CD4-positive, alpha-beta T cell treated with Interleukin-4 for 1 hour (primary cell): ENCODE results near the gene MIB2.
A peak's percentile ranks its signal among the peaks of the same experiment; 100 is the strongest.
"Not testable (repeated sequence)": the region's sequence is repeated elsewhere in the genome, so short reads cannot be mapped to it uniquely, and the experiment has no call there.

Experiments
- DNase-seq, 2 donors: peaks; one replicate each; pipeline ENCODE4 v3.0.0-alpha.2; 2020 to 2022

Gene MIB2

DNA sequence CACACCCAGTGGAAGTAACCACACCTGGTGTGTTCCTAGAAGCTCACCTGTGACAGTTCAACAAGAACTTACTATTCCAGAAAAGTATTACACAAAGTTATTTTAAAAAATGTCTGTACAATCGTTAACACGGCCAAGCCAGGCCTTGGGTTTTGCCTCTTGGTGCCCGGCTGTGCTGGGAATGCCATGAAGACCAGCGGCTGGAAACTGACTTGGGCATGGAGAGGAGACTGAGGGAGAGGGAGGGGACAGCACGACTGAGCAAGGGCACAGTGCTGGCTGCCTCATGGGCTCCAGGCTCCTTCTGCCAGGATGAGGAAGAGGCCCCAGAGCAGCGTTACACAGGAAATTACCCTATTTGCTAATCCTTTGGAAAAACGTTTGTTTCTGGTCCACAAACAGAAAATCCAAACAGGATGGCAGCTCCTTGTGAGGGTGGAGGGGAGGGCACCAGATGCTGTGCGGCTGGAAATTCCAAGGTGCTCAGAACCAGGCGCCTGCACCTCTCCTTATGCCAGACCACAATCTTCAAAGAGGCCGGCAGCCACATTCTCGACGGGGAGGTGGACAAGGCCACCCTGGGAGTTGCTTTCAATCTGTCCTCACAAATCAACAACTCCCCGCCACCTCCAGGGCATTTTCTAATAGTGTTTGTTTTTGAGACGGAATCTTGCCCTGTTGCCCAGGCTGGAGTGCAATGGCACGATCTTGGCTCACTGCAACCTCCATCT is 47.7 kb downstream of the MIB2 start:
- not testable (repeated sequence) for DNase-seq

DNA sequence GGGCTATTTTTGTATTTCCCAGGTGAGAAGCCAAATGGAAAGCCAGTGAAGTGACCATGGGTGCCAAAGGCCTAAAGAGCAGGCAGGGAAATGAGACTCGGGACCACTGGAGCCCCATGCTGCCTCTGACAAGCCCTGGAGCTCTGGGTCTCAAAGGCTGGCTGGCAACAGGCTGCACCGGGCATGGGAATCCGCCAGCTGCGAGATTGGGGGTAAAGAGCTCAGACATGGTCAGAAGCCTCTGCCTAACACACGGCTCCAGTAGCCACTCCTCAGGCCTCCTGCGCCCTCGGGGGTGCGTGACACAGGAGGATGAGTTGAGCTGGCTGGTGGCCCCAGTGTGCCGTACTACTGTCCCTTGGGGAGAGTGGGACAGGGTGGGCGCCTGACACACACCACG is 49.0 kb downstream of the MIB2 start:
- DNase-seq = not testable (repeated sequence)

- no peak for DNase-seq
Measured at GRCh38 chr1:1664941-1665814, 49.9 kb downstream of the MIB2 start.

GRCh38 chr1:1665815-1666251 is 50.5 kb downstream of the MIB2 start:
- DNase-seq = peak; percentile 23 to 29

GRCh38 chr1:1666526-1666925 is 51.2 kb downstream of the MIB2 start:
- no peak for DNase-seq

GRCh38 chr1:1669468-1670440 is 54.5 kb downstream of the MIB2 start:
- DNase-seq = no peak

DNA sequence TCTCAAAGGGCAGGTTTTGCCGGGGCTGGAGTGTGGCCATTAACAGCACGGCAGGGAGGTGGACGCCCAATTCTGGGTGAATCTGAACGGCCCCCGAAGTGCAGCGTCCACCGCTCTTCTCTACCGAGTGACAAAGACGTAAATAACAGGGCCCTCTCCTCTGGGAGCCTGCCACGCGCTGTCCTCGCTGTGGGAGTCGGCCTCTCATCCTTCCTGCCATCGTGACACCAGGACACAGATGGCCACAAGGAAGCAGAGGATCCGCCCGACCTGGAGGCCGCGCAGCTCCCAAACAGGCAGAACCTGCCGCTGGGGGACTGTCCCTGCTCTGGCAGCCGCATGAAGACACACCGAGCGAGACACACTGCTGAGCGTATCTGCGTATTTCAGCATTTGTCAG is 55.6 kb downstream of the MIB2 start:
- no peak for DNase-seq

DNA sequence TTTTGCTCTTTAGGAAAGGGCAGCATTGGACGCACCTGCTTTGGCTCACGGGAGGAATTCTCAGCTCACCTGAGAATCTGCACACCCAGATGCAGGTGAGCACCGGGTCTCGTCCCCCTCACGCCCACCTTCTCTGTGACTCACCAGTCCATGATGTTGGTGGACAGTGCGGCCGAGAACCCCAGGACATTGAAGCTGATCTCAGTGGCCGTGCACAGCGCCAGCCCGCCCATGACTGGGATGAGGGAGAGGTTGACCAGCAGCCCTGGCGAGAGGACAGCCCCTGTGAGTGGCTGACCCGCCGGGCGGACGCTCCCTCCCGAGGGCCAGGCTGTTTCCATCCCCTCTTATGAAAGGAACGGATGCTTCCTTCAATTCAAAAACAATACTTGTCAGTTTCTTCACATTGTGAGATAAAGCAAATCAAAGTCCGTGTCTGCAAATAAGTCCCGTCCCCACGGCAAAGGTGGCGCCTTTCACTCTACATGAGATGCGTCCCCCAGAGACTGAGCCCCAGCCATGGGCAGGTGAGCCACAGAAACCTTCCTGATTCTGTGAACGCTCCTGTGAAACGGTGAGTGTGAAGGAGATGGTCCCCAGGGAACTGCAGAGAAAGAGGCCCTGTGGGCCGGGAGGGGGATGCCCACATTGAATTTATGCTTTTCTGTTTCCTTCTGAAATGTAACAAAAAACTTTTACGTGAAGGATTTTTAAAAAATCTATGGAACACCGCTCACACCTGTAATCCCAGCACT is 56.2 kb downstream of the MIB2 start:
- DNase-seq = no peak

DNA sequence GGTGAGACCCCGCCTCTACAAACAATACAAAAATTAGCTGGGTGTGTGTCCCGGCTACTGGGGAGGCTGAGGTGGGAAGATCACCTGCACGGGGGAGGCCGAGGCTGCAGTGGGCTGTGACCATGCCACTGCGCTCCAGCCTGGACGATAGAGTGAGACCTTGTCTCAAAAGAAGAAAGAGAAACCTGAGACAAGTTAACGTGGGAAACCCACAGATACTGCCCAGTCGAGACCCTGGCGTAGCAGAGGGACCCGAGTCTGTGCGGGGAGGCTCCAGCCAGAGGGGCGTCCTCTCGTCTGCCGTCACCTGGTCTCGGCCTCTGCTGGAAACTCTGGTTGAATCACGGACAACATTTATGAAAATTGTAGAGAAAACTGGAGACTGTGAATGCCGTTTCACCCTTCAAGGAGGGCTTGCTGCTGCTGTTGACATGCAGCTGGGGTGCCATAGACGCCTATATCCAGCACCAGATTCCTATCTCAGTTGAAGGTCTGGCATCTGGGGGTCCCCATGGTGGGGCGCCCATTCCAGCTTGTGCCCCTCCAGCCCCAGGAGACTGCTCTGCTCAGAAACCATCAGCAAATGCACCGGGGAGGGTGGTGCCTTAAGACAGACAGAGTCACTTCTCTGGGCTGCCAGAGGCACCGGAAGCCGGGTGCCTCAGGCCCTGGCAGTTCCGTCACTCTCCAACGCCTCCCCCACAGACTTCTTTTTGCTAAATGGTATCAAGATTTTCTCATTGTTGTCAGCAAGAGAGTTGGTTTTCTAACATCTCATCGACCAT is 57.1 kb downstream of the MIB2 start:
- no peak for DNase-seq

GRCh38 chr1:1674806-1675205 is 59.5 kb downstream of the MIB2 start:
- DNase-seq = not testable (repeated sequence)

DNA sequence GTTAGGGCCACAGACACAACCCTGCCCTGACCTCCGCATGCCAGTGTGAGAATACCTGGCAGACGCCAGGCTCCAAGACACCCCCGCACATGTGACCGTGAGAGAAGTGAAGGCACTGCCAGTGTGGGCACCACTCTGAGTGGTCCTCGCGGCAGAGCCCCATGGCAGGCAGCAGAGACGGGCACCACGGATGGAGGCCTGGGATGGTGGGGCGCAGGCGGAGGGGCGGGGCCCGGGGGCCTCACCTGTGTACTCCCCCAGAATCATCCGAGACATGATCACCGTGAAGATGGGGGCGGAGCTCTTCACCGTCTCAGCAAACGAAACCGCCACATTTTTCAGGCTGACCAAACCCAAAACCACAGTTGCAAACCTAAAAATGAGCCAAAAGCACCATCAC is 59.9 kb downstream of the MIB2 start:
- not testable (repeated sequence) for DNase-seq

GRCh38 chr1:1676087-1676486 is 60.8 kb downstream of the MIB2 start:
- DNase-seq = not testable (repeated sequence)

GRCh38 chr1:1677718-1678580 is 62.6 kb downstream of the MIB2 start:
- peak; percentile 54 to 56 for DNase-seq

DNA sequence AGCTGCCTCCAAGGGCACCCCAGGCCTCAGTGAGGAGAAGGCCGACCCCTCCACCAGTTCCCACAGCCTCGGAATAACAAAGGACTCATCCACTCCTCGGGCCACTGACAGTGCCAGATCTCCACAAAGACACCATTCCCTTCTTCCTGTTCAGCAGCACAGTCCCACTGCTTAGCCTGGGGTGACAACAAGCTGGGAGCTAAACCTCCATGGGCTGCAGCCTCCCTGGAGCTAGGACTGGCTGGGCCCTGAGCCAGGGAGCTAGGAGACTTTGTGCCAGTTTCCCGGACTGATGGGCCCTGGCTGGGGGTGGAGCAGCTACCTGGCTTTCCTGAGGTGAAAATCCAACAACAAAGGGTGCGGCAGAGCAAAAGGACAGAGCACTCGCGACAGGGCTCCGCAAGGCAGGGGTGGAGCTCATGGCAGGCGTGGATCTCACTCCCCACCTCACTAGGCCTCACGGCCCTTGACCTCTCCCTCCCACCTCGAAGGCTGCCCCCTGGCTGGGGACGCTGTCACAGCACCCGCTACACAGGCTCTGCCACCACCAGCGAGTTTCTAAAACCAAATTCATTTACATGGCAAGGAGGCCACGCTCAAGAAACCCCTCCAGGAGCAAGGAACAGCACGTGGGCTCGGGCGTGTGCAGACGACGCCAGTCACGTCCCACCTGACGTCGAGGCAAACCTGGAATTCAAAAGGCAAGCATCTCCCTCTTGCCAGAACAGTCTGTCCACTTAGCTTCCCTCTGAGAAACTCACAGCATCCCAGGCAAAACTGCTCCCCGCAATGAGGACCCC is 63.5 kb downstream of the MIB2 start:
- peak in 1 of 2 donors; percentile 56 for DNase-seq
